HG03135 (cell line): ENCODE measurements around the gene DRC3.
"Not testable (repeated sequence)": the region's sequence is repeated elsewhere in the genome, so short reads cannot be mapped to it uniquely, and the experiment has no call there.

Source experiments
- ATAC-seq: cut with Tn5 transposase; IDR thresholded peaks from one replicate; pipeline ENCODE4 v1.9.1; 2021; ENCODE audit warnings: mild to moderate bottlenecking, moderate library complexity; ENCODE audit not compliant: unreplicated experiment

The DRC3 gene

GRCh38 chr17:17990282-17990681 lies 17.6 kb downstream of the DRC3 start:
- no peak for ATAC-seq

GRCh38 chr17:17993366-17993765 lies 20.7 kb downstream of the DRC3 start:
- ATAC-seq: no peak

GRCh38 chr17:17993852-17994251 lies 21.2 kb downstream of the DRC3 start:
- ATAC-seq: no peak

GRCh38 chr17:17994271-17995069 lies 21.8 kb downstream of the DRC3 start:
- ATAC-seq: no peak

GRCh38 chr17:17995887-17996286 lies 23.2 kb downstream of the DRC3 start:
- ATAC-seq: not testable (repeated sequence)

- no peak for ATAC-seq
Measured at GRCh38 chr17:17998934-17999333, 26.3 kb downstream of the DRC3 start.

- no peak for ATAC-seq
Measured at GRCh38 chr17:17999364-18000029, 26.8 kb downstream of the DRC3 start.

- no peak for ATAC-seq
Measured at GRCh38 chr17:18000030-18000408, 27.4 kb downstream of the DRC3 start.

GRCh38 chr17:18002171-18002570 lies 29.5 kb downstream of the DRC3 start:
- ATAC-seq: no peak

- no peak for ATAC-seq
Measured at GRCh38 chr17:18004345-18004744, 31.7 kb downstream of the DRC3 start.

- ATAC-seq: no peak
Measured at GRCh38 chr17:18004884-18005305, 32.2 kb downstream of the DRC3 start.

- no peak for ATAC-seq
Measured at GRCh38 chr17:18005496-18005895, 32.8 kb downstream of the DRC3 start.

GRCh38 chr17:18006495-18007239 lies 34.0 kb downstream of the DRC3 start:
- ATAC-seq: no peak

- no peak for ATAC-seq
Measured at GRCh38 chr17:18008496-18009268, 36.0 kb downstream of the DRC3 start.

GRCh38 chr17:18009609-18010420 lies 37.2 kb downstream of the DRC3 start:
- no peak for ATAC-seq

GRCh38 chr17:18011286-18011685 lies 38.6 kb downstream of the DRC3 start:
- ATAC-seq: no peak

GRCh38 chr17:18014006-18014405 lies 41.3 kb downstream of the DRC3 start:
- ATAC-seq: no peak

- no peak for ATAC-seq
Measured at GRCh38 chr17:18015593-18015992, 42.9 kb downstream of the DRC3 start.

GRCh38 chr17:18016426-18016825 lies 43.8 kb downstream of the DRC3 start:
- no peak for ATAC-seq

GRCh38 chr17:18017958-18018357 lies 45.3 kb downstream of the DRC3 start:
- ATAC-seq: no peak
